GM23338 (cell line): ENCODE measurements around the gene CMSS1. TPM values are rescaled to one million over a fixed set of nuclear protein-coding genes. Genes with fewer than 3 reads are reported as not detected.

Experiments
- POLR2AphosphoS5 ChIP-seq: IDR thresholded peaks from 2 replicates; pipeline ENCODE4 v1.6.1; 2016; ENCODE audit warnings: antibody characterized with exemption, low read depth
- ZNF114 ChIP-seq: fragments of 250-450 bp; sonication (Bioruptor Pico); IDR thresholded peaks from 2 replicates; pipeline ENCODE4 v1.5.0; 2020; ENCODE audit warnings: mild to moderate bottlenecking, moderate library complexity
- ZNF331 ChIP-seq: fragments of 250-450 bp; sonication (Bioruptor Pico); IDR thresholded peaks from 2 replicates; pipeline ENCODE4 v1.5.0; 2020; ENCODE audit warnings: low read depth, mild to moderate bottlenecking, moderate library complexity
- polyA plus RNA-seq: library from polyadenylated mRNA; unstranded; fragments of >200 nt; fragmentation: Nextera tagmentation; extraction: Ambion mirVana; gene quantifications from 2 replicates; pipeline ENCODE4 v1.2.1, GENCODE V29; 2016
- total RNA-seq: library from RNA; depleted of rRNA; stranded (reverse); fragments of >200 nt; shearing (Covaris generic); gene quantifications from 2 replicates; pipeline ENCODE4 v1.2.3, GENCODE V29; 2014
- TF ChIP-seq, protein P1 (sequence below), 2 experiments: fragments of 200-600 bp in 1 of 2; sonication (generic) in 1 of 2; conservative IDR thresholded peaks; 2 replicates each; pipeline versions ENCODE4 v1.5.1 to v1.6.1; 2016 to 2017; ENCODE audit warnings: antibody characterized with exemption in 2 of 2, low read depth in 2 of 2, mild to moderate bottlenecking in 2 of 2, moderate library complexity in 1 of 2
- TF ChIP-seq, protein P2 (sequence below): IDR thresholded peaks from 2 replicates; pipeline ENCODE4 v1.6.1; 2016; ENCODE audit warnings: antibody characterized with exemption
- TF ChIP-seq, protein P3 (sequence below): fragments of 250-450 bp; sonication (Bioruptor Pico); IDR thresholded peaks from 2 replicates; pipeline ENCODE4 v1.5.0; 2020; ENCODE audit warnings: mild to moderate bottlenecking, moderate library complexity

CMSS1 gene
- total and polyA plus RNA-seq, 2 experiments from 2014 or later: 39.4 to 187 TPM

DNA sequence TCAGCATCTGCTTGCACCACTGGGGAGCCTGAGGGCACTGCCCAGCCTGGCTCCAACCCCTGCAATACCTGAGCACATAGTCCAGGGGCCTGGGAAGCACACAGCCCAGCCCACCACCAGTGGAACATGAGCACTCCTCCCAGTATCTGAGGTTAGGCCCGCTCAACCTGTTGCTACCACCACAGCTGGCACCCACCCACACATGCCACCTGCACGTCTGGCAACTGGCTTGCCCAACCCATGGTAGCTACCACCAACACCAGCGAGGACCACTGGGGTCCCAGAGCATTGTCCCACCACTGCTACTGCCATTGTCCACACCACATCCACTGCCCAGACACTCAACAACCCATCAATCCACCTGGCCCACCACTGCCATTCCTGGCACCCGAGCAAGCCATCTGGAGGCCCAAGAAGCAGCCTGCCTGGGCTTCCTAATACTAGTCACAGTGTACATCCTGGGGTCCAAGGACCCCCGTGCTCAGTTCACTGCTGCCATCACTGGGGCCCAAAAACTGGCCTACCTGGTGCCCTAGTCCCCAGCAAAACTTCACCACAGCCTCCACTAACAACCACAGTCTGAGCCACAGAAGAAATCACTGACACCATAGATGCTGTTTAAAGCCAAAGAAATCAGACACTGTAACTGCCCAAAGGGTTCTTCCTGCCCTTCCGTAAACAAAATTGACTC is 381.1 kb downstream of the CMSS1 start (continued):
- TF ChIP-seq, protein P1, sequence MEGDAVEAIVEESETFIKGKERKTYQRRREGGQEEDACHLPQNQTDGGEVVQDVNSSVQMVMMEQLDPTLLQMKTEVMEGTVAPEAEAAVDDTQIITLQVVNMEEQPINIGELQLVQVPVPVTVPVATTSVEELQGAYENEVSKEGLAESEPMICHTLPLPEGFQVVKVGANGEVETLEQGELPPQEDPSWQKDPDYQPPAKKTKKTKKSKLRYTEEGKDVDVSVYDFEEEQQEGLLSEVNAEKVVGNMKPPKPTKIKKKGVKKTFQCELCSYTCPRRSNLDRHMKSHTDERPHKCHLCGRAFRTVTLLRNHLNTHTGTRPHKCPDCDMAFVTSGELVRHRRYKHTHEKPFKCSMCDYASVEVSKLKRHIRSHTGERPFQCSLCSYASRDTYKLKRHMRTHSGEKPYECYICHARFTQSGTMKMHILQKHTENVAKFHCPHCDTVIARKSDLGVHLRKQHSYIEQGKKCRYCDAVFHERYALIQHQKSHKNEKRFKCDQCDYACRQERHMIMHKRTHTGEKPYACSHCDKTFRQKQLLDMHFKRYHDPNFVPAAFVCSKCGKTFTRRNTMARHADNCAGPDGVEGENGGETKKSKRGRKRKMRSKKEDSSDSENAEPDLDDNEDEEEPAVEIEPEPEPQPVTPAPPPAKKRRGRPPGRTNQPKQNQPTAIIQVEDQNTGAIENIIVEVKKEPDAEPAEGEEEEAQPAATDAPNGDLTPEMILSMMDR (conservative IDR thresholded peaks at IDR 0.05; ENCODE audit: low read depth in 2 of 2): no peak
- TF ChIP-seq ZNF114 (no peak), POLR2AphosphoS5 (no peak), ZNF331 (no peak)
- TF ChIP-seq, protein P2, sequence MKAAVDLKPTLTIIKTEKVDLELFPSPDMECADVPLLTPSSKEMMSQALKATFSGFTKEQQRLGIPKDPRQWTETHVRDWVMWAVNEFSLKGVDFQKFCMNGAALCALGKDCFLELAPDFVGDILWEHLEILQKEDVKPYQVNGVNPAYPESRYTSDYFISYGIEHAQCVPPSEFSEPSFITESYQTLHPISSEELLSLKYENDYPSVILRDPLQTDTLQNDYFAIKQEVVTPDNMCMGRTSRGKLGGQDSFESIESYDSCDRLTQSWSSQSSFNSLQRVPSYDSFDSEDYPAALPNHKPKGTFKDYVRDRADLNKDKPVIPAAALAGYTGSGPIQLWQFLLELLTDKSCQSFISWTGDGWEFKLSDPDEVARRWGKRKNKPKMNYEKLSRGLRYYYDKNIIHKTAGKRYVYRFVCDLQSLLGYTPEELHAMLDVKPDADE: no peak
- TF ChIP-seq, protein P3, sequence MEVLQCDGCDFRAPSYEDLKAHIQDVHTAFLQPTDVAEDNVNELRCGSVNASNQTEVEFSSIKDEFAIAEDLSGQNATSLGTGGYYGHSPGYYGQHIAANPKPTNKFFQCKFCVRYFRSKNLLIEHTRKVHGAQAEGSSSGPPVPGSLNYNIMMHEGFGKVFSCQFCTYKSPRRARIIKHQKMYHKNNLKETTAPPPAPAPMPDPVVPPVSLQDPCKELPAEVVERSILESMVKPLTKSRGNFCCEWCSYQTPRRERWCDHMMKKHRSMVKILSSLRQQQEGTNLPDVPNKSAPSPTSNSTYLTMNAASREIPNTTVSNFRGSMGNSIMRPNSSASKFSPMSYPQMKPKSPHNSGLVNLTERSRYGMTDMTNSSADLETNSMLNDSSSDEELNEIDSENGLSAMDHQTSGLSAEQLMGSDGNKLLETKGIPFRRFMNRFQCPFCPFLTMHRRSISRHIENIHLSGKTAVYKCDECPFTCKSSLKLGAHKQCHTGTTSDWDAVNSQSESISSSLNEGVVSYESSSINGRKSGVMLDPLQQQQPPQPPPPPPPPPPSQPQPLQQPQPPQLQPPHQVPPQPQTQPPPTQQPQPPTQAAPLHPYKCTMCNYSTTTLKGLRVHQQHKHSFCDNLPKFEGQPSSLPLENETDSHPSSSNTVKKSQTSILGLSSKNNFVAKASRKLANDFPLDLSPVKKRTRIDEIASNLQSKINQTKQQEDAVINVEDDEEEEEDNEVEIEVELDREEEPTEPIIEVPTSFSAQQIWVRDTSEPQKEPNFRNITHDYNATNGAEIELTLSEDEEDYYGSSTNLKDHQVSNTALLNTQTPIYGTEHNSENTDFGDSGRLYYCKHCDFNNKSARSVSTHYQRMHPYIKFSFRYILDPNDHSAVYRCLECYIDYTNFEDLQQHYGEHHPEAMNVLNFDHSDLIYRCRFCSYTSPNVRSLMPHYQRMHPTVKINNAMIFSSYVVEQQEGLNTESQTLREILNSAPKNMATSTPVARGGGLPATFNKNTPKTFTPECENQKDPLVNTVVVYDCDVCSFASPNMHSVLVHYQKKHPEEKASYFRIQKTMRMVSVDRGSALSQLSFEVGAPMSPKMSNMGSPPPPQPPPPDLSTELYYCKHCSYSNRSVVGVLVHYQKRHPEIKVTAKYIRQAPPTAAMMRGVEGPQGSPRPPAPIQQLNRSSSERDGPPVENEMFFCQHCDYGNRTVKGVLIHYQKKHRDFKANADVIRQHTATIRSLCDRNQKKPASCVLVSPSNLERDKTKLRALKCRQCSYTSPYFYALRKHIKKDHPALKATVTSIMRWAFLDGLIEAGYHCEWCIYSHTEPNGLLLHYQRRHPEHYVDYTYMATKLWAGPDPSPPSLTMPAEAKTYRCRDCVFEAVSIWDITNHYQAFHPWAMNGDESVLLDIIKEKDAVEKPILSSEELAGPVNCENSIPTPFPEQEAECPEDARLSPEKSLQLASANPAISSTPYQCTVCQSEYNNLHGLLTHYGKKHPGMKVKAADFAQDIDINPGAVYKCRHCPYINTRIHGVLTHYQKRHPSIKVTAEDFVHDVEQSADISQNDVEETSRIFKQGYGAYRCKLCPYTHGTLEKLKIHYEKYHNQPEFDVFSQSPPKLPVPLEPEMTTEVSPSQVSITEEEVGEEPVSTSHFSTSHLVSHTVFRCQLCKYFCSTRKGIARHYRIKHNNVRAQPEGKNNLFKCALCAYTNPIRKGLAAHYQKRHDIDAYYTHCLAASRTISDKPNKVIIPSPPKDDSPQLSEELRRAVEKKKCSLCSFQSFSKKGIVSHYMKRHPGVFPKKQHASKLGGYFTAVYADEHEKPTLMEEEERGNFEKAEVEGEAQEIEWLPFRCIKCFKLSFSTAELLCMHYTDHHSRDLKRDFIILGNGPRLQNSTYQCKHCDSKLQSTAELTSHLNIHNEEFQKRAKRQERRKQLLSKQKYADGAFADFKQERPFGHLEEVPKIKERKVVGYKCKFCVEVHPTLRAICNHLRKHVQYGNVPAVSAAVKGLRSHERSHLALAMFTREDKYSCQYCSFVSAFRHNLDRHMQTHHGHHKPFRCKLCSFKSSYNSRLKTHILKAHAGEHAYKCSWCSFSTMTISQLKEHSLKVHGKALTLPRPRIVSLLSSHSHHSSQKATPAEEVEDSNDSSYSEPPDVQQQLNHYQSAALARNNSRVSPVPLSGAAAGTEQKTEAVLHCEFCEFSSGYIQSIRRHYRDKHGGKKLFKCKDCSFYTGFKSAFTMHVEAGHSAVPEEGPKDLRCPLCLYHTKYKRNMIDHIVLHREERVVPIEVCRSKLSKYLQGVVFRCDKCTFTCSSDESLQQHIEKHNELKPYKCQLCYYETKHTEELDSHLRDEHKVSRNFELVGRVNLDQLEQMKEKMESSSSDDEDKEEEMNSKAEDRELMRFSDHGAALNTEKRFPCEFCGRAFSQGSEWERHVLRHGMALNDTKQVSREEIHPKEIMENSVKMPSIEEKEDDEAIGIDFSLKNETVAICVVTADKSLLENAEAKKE (CRISPR knock-in tag): no peak
